ENCODE results near the gene NCAPG.

Gene NCAPG

GRCh38 chr4:17788956-17789355, 21.8 kb upstream of the NCAPG start:
- DNase-seq (ENCODE audit: extremely low read depth, low read depth), result no peak
- no peak for TF ChIP-seq CTCF (IDR thresholded peaks at IDR 0.05; ENCODE audit: low read depth, low read length, missing control alignments)
- H3K4me3 ChIP-seq (replicated peaks; ENCODE audit: low read depth, low read length), result no peak overlapping the region

- no peak for DNase-seq (ENCODE audit: extremely low read depth, low read depth)
- H3K4me3 ChIP-seq (replicated peaks; ENCODE audit: low read depth, low read length), result no peak overlapping the region
- no peak for TF ChIP-seq CTCF (IDR thresholded peaks at IDR 0.05; ENCODE audit: low read depth, low read length, missing control alignments)
Observed at GRCh38 chr4:17794730-17795129, 16.0 kb upstream of the NCAPG start.

GRCh38 chr4:17797808-17798207, 13.0 kb upstream of the NCAPG start:
- no peak for TF ChIP-seq CTCF (IDR thresholded peaks at IDR 0.05; ENCODE audit: low read depth, low read length, missing control alignments)
- DNase-seq (ENCODE audit: extremely low read depth, low read depth), result no peak

GRCh38 chr4:17805580-17806155, 5.1 kb upstream of the NCAPG start:
- no peak overlapping the region for H3K4me3 ChIP-seq (replicated peaks; ENCODE audit: low read depth, low read length)
- no peak for DNase-seq (ENCODE audit: extremely low read depth, low read depth)
- TF ChIP-seq CTCF (IDR thresholded peaks at IDR 0.05; ENCODE audit: low read depth, low read length, missing control alignments), result no peak

More at GRCh38 chr4:17797808-17798207, 13.0 kb upstream of the NCAPG start:
- no peak overlapping the region for H3K4me3 ChIP-seq (replicated peaks; ENCODE audit: low read depth, low read length)

- TF ChIP-seq CTCF (IDR thresholded peaks at IDR 0.05; ENCODE audit: low read depth, low read length, missing control alignments), result no peak
- no peak for DNase-seq (ENCODE audit: extremely low read depth, low read depth)
- H3K4me3 ChIP-seq (replicated peaks; ENCODE audit: low read depth, low read length), result peak overlapping the region; percentile 58
Observed at GRCh38 chr4:17807446-17807845, 3.3 kb upstream of the NCAPG start.

GRCh38 chr4:17809667-17810066, 1.1 kb upstream of the NCAPG start:
- TF ChIP-seq CTCF (IDR thresholded peaks at IDR 0.05; ENCODE audit: low read depth, low read length, missing control alignments), result no peak
- DNase-seq (ENCODE audit: extremely low read depth, low read depth), result no peak
- peak overlapping the region; percentile 58 for H3K4me3 ChIP-seq (replicated peaks; ENCODE audit: low read depth, low read length)

GRCh38 chr4:17811078-17811603, 362 bp downstream of the NCAPG start:
- no peak for TF ChIP-seq CTCF (IDR thresholded peaks at IDR 0.05; ENCODE audit: low read depth, low read length, missing control alignments)
- no peak for DNase-seq (ENCODE audit: extremely low read depth, low read depth)
- peak overlapping the region; percentile 58 for H3K4me3 ChIP-seq (replicated peaks; ENCODE audit: low read depth, low read length)

All from HFF-Myc (cell line).